ENCODE results near the gene SPDL1. TPM values are rescaled to one million over a fixed set of nuclear protein-coding genes. Genes with fewer than 3 reads are reported as not detected.

The SPDL1 gene
- total and polyA plus RNA-seq, 9 donors: 4.1 to 10.4 (median 7.2) TPM

DNA sequence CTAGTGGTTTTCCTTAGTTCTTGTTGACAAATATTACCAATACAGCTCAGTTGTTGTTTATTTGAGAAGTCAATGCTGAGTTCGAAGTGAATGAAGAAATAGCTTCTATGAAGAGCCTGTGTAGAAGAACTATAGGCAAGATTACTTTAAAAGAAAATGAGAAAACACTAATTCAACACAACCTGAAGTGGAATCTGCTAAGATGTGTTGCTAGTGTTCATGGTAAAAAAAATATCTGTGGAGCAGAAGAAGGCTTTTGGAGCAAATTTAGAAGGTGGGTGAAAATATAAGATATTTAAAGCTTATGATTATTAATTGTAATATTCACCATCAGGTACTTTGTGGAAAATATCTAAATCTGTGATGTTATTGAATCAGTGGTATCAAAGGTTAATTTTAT lies 51.0 kb downstream of the SPDL1 start:
- WGBS, 3 donors: 73 to 80% (median 80%) methylated on average over 1 of the region's 1 CpG

DNA sequence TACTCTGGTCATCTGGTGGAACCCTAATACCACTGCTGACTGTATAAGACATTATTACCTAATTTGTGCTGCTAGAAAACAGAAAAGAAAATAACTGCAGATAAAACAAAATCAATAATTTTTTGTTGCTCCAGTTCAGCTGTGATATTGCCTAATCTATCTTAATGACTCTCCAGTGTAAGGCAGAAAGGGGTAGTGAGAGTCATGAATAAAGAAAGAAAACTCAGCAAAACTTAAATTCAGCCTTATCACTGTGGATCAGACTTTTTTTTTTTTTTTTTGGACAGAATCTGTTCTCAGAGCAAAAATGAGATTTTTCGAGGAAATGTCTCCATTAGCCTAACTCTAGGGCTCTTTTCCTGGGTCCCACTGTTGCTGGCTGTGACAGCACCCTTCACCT lies 52.4 kb downstream of the SPDL1 start:
- intact Hi-C loops (cut with DNase I): no loop called here
- WGBS, 3 donors: 68 to 81% (median 80%) methylated on average over 1 of the region's 1 CpG
- no peak overlapping the region for H3K4me3 ChIP-seq
- TF ChIP-seq, protein P1, sequence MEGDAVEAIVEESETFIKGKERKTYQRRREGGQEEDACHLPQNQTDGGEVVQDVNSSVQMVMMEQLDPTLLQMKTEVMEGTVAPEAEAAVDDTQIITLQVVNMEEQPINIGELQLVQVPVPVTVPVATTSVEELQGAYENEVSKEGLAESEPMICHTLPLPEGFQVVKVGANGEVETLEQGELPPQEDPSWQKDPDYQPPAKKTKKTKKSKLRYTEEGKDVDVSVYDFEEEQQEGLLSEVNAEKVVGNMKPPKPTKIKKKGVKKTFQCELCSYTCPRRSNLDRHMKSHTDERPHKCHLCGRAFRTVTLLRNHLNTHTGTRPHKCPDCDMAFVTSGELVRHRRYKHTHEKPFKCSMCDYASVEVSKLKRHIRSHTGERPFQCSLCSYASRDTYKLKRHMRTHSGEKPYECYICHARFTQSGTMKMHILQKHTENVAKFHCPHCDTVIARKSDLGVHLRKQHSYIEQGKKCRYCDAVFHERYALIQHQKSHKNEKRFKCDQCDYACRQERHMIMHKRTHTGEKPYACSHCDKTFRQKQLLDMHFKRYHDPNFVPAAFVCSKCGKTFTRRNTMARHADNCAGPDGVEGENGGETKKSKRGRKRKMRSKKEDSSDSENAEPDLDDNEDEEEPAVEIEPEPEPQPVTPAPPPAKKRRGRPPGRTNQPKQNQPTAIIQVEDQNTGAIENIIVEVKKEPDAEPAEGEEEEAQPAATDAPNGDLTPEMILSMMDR (IDR thresholded peaks at IDR 0.05): no peak
- TF ChIP-seq EP300 (IDR thresholded peaks at IDR 0.05): no peak
- no peak for TF ChIP-seq POLR2A (IDR thresholded peaks at IDR 0.05)
- no peaks in the 10 kb centered on the region for H3K36me3 ChIP-seq
- DNase-seq: no peak
- H3K27me3 ChIP-seq: no peaks in the 10 kb centered on the region
- no peak overlapping the region for H3K27ac ChIP-seq
- peaks cover 0 to 3% of the 10 kb centered on the region in 2 donors for H3K9me3 ChIP-seq
- H3K4me1 ChIP-seq (ENCODE audit: insufficient read depth): no peaks in the 10 kb centered on the region

More for the DNA sequence above, 51.0 kb downstream of the SPDL1 start:
- Histone ChIP-seq H3K27ac (no peak overlapping the region), H3K4me1 (ENCODE audit: insufficient read depth) (no peaks in the 10 kb centered on the region), H3K27me3 (no peaks in the 10 kb centered on the region), H3K4me3 (no peak overlapping the region), H3K36me3 (no peaks in the 10 kb centered on the region), H3K9me3 (peaks cover 0 to 3% of the 10 kb centered on the region in 2 donors)
- no peak for DNase-seq
- TF ChIP-seq POLR2A (IDR thresholded peaks at IDR 0.05): no peak
- TF ChIP-seq, protein P1 (IDR thresholded peaks at IDR 0.05): no peak
- no peak for TF ChIP-seq EP300 (IDR thresholded peaks at IDR 0.05)
- intact Hi-C loops (cut with DNase I): no loop called here

DNA sequence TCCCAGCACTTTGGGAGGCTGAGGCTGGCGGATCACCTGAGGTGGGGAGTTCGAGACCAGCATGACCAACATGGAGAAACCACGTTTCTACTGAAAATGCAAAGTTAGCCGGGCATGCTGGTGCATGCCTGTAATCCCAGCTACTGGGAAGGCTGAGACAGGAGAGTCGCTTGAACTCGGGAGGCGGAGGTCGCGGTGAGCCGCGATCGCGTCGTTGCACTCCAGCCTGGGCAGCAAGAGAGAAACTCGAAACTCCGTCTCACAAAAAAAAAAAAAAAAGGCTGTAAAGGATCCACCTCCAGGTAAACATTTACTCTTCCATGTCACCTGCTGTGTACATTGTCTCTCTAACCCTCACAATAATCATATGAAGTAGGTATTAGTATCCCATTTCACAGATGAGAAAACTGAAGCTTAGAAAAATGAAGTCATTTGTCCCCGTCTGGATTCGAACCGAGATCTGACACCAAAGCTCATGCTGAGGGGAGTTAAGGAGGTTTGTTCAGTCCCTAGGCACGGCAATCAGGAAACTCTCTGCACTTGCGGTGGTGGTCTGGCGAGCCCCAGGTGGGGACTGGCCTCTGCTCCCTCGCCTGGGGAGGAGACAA lies 53.0 kb downstream of the SPDL1 start:
- TF ChIP-seq POLR2A (IDR thresholded peaks at IDR 0.05) (no peak), EP300 (IDR thresholded peaks at IDR 0.05) (no peak)
- TF ChIP-seq, protein P1 (IDR thresholded peaks at IDR 0.05): no peak
- peaks cover 0 to 3% of the 10 kb centered on the region in 2 donors for H3K9me3 ChIP-seq
- H3K4me3 ChIP-seq: no peak overlapping the region
- H3K36me3 ChIP-seq: no peaks in the 10 kb centered on the region
- no peak for DNase-seq
- H3K27ac ChIP-seq: no peak overlapping the region
- intact Hi-C loops (cut with DNase I): no loop called here
- H3K27me3 ChIP-seq: no peaks in the 10 kb centered on the region
- WGBS, 3 donors: 42 to 66% (median 58%) methylated on average over 23 of the region's 23 CpGs
- H3K4me1 ChIP-seq (ENCODE audit: insufficient read depth): no peaks in the 10 kb centered on the region

DNA sequence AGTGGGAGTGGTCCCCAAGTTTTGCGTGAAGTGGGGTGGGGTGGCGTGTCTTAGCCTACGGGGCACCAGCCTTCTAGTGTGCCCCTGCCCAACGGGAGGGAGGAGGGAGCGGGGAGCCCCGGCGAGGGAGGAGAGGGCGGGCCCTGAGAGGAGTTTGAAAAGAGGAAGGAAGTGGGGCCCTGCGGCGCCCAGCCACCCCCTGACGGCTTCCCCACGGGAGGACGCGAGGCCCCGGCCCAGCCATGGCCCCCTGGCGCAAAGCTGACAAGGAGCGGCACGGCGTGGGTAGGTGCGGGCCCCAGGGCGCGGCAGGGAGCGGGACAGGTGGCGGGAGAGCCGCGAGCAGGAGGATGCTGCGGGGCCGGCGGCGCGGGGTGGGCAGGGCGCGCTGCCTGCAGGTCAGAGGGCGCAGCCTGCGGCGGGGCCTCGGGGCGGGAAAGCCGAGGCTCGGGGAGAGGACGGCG lies 53.5 kb downstream of the SPDL1 start, which contains the start of gene DOCK2:
Gene DOCK2, plus strand, starts transcription at position 191 of the 464 bp plus-strand sequence. Its CDS starts 52 bp downstream, at position 243.
- WGBS, 3 donors: 1 to 2% (median 1%) methylated on average over 29 to 42 of the region's 42 CpGs
- Histone ChIP-seq H3K4me1 (ENCODE audit: insufficient read depth) (no peaks in the 10 kb centered on the region), H3K27ac (no peak within 1 kb of the TSS), H3K4me3 (no peak within 1 kb of the TSS), H3K36me3 (no peaks in the 10 kb centered on the region), H3K9me3 (peaks cover 0 to 3% of the 10 kb centered on the region in 2 donors), H3K27me3 (no peaks in the 10 kb centered on the region)
- intact Hi-C loops (cut with DNase I): no loop called here
- TF ChIP-seq EP300 (IDR thresholded peaks at IDR 0.05) (no peak), POLR2A (IDR thresholded peaks at IDR 0.05) (no peak)
- TF ChIP-seq, protein P1 (IDR thresholded peaks at IDR 0.05): no peak
- DNase-seq: no peak

Measured in ovary (tissue), 9 donors.